ENCODE data around the gene ARHGAP25.
"Not testable (repeated sequence)": the region's sequence is repeated elsewhere in the genome, so short reads cannot be mapped to it uniquely, and the experiment has no call there.

The ARHGAP25 gene

GRCh38 chr2:68798569-68798968, 64.0 kb downstream of the ARHGAP25 start:
- no peaks in the 10 kb centered on the region for H3K4me1 ChIP-seq
- H3K36me3 ChIP-seq (ENCODE audit: control insufficient read depth, insufficient read depth, low read length), result no peaks in the 10 kb centered on the region
- no peaks in the 10 kb centered on the region for H3K79me2 ChIP-seq
- H3K9me3 ChIP-seq (ENCODE audit: control insufficient read depth, low read length), result no peaks in the 10 kb centered on the region
- no peaks in the 10 kb centered on the region for H3K27me3 ChIP-seq (ENCODE audit: control insufficient read depth, insufficient read depth, low read length)
- H3K27ac ChIP-seq, result no peak overlapping the region
- no peak overlapping the region for H3K4me2 ChIP-seq (ENCODE audit: low read length)
- no peak for TF ChIP-seq CTCF (IDR thresholded peaks at IDR 0.05)
- no peak overlapping the region for H3K9ac ChIP-seq
- H3K4me3 ChIP-seq (ENCODE audit: low read depth, low read length), result no peak overlapping the region
- no peak overlapping the region for H2AFZ ChIP-seq

GRCh38 chr2:68799140-68800026, 64.8 kb downstream of the ARHGAP25 start:
- no peak overlapping the region for H3K9ac ChIP-seq
- H3K36me3 ChIP-seq (ENCODE audit: control insufficient read depth, insufficient read depth, low read length), result no peaks in the 10 kb centered on the region
- H3K4me1 ChIP-seq, result no peaks in the 10 kb centered on the region
- no peak overlapping the region for H2AFZ ChIP-seq
- H3K4me3 ChIP-seq (ENCODE audit: low read depth, low read length), result no peak overlapping the region
- no peak overlapping the region for H3K27ac ChIP-seq
- no peak overlapping the region for H3K4me2 ChIP-seq (ENCODE audit: low read length)
- H3K79me2 ChIP-seq, result no peaks in the 10 kb centered on the region
- no peaks in the 10 kb centered on the region for H3K27me3 ChIP-seq (ENCODE audit: control insufficient read depth, insufficient read depth, low read length)
- TF ChIP-seq CTCF (IDR thresholded peaks at IDR 0.05), result no peak
- H3K9me3 ChIP-seq (ENCODE audit: control insufficient read depth, low read length), result no peaks in the 10 kb centered on the region

GRCh38 chr2:68800027-68800401, 65.4 kb downstream of the ARHGAP25 start:
- H3K27me3 ChIP-seq (ENCODE audit: control insufficient read depth, insufficient read depth, low read length), result no peaks in the 10 kb centered on the region
- no peak overlapping the region for H3K4me3 ChIP-seq (ENCODE audit: low read depth, low read length)
- no peak overlapping the region for H3K4me2 ChIP-seq (ENCODE audit: low read length)
- H3K79me2 ChIP-seq, result no peaks in the 10 kb centered on the region
- H3K4me1 ChIP-seq, result no peaks in the 10 kb centered on the region
- H3K9ac ChIP-seq, result no peak overlapping the region
- no peaks in the 10 kb centered on the region for H3K9me3 ChIP-seq (ENCODE audit: control insufficient read depth, low read length)
- H3K36me3 ChIP-seq (ENCODE audit: control insufficient read depth, insufficient read depth, low read length), result no peaks in the 10 kb centered on the region
- H2AFZ ChIP-seq, result no peak overlapping the region
- TF ChIP-seq CTCF (IDR thresholded peaks at IDR 0.05), result no peak
- H3K27ac ChIP-seq, result no peak overlapping the region

GRCh38 chr2:68800517-68800916, 65.9 kb downstream of the ARHGAP25 start:
- Histone ChIP-seq H3K9ac (no peak overlapping the region), H3K27me3 (ENCODE audit: control insufficient read depth, insufficient read depth, low read length) (no peaks in the 10 kb centered on the region), H3K4me2 (ENCODE audit: low read length) (no peak overlapping the region), H3K79me2 (no peaks in the 10 kb centered on the region), H3K9me3 (ENCODE audit: control insufficient read depth, low read length) (no peaks in the 10 kb centered on the region), H3K27ac (no peak overlapping the region), H3K4me1 (no peaks in the 10 kb centered on the region), H2AFZ (no peak overlapping the region), H3K36me3 (ENCODE audit: control insufficient read depth, insufficient read depth, low read length) (no peaks in the 10 kb centered on the region), H3K4me3 (ENCODE audit: low read depth, low read length) (no peak overlapping the region)
- no peak for TF ChIP-seq CTCF (IDR thresholded peaks at IDR 0.05)

GRCh38 chr2:68802161-68802560, 67.5 kb downstream of the ARHGAP25 start:
- not testable (repeated sequence) for H3K36me3 ChIP-seq (ENCODE audit: control insufficient read depth, insufficient read depth, low read length); H3K27ac ChIP-seq; H3K4me1 ChIP-seq; H3K4me2 ChIP-seq (ENCODE audit: low read length); H3K4me3 ChIP-seq (ENCODE audit: low read depth, low read length); H3K27me3 ChIP-seq (ENCODE audit: control insufficient read depth, insufficient read depth, low read length); H2AFZ ChIP-seq; H3K9ac ChIP-seq; H3K79me2 ChIP-seq; H3K9me3 ChIP-seq (ENCODE audit: control insufficient read depth, low read length)
